Prostate gland (tissue), 2 donors: ENCODE data around the gene MBD3L4.

ENCODE experiments used
- CTCF ChIP-seq, 4 experiments: fragments of 200-600 bp in 2 of 4; fragments of 450-650 bp in 2 of 4; sonication (generic) in 2 of 4; IDR thresholded peaks; 1 replicate in 3 of 4; 2 replicates in 1 of 4; pipeline ENCODE4 v1.5.1; 2016 to 2019; ENCODE audit warnings: antibody characterized with exemption in 4 of 4, mild to moderate bottlenecking in 2 of 4, moderate library complexity in 2 of 4
- POLR2AphosphoS5 ChIP-seq: sonication (generic); formaldehyde crosslinking; IDR thresholded peaks from one replicate; pipeline ENCODE4 v1.6.1; 2017; ENCODE audit warnings: antibody characterized with exemption

GRCh38 chr19:7004313-7004931 is 35.6 kb downstream of the MBD3L4 start:
- TF ChIP-seq CTCF (IDR thresholded peaks at IDR 0.05) (no peak), POLR2AphosphoS5 (no peak)
